Kidney epithelial cell (primary cell): ENCODE data around the gene ZNF679. TPM values are rescaled to one million over a fixed set of nuclear protein-coding genes. Genes with fewer than 3 reads are reported as not detected.

ENCODE experiments used
- total RNA-seq: library from RNA; depleted of rRNA; stranded (reverse); fragments of >200 nt; gene quantifications from 2 replicates; pipeline ENCODE4 v1.2.3, GENCODE V29; 2015

ZNF679 gene
- total RNA-seq, 1 donor from 2014 or later: not detected

Other genes starting within 250 kb of the ZNF679 start
- not detected in 2 replicates for gene ZNF722, start 229.6 kb upstream of the ZNF679 start, total RNA-seq
- 0.14 TPM in 1 of 2 replicates, not detected in the other for gene ZNF727, start 183.0 kb upstream of the ZNF679 start, total RNA-seq
- gene ZNF735, start 21.3 kb upstream of the ZNF679 start, total RNA-seq: not detected in 2 replicates
- 9.3 and 10.5 TPM in 2 replicates for gene ZNF736, start 85.5 kb downstream of the ZNF679 start, total RNA-seq